DND-41 (cell line): ENCODE results near the gene SLC18A2.
"Not testable (repeated sequence)": the region's sequence is repeated elsewhere in the genome, so short reads cannot be mapped to it uniquely, and the experiment has no call there.

Experiments
- CTCF ChIP-seq: IDR thresholded peaks from 2 replicates; pipeline ENCODE4 v1.5.1; 2012; ENCODE audit warnings: borderline replicate concordance, low read length, moderate library complexity, mild to moderate bottlenecking; ENCODE audit not compliant: poor library complexity, severe bottlenecking; ENCODE audit errors: extremely low read depth
- EZH2 ChIP-seq: IDR thresholded peaks from 3 replicates; pipeline ENCODE4 v1.6.1; 2012; ENCODE audit warnings: borderline replicate concordance, low read depth, mild to moderate bottlenecking, moderate library complexity, low read length, inconsistent platforms; ENCODE audit not compliant: severe bottlenecking

DNA sequence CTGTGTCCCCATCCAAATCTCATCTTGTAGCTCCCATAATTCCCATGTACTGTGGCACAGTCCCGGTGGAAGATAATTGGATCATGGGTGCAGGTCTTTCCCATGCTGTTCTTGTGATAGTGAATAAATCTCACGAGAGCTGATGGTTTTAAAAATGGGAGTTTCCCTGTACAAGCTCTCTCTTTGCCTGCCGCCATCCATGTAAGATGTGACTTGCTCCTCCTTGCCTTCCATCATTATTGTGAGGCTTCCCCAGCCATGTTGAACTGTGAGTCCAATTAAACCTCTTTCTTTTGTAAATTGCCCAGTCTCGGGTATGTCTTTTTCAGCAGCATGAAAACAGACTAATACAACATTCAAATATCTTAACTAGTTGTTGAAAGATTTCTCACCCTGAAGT, 10.8 kb upstream of the SLC18A2 start:
- not testable (repeated sequence) for TF ChIP-seq CTCF, EZH2
